22Rv1 (cell line): ENCODE data around the gene TAB2.

ENCODE experiments used
- CTCF ChIP-seq: fragments of 450-650 bp; IDR thresholded peaks from 2 replicates; pipeline ENCODE4 v1.5.1; 2017; ENCODE audit warnings: mild to moderate bottlenecking
- ZFX ChIP-seq: fragments of 450-650 bp; IDR thresholded peaks from 2 replicates; pipeline ENCODE4 v1.6.1; 2017; ENCODE audit warnings: antibody characterized with exemption, borderline replicate concordance

GRCh38 chr6:149277621-149278020, 39.9 kb upstream of the TAB2 start:
- no peak for TF ChIP-seq CTCF
- no peak for TF ChIP-seq ZFX
